Keratinocyte (primary cell): ENCODE results near the gene PRDX6. TPM values are rescaled to one million over a fixed set of nuclear protein-coding genes. Genes with fewer than 3 reads are reported as not detected.

Experiments
- DNase-seq: peaks from one replicate; pipeline ENCODE4 v3.0.0-alpha.2; 2011; ENCODE audit warnings: low read depth, missing footprints, low spot score
- FAIRE-seq: peaks from 2 replicates; lab custom pipeline; 2011; peaks lifted over from hg19 to GRCh38; lab: Jason Lieb, UNC
- H2AFZ ChIP-seq: 2 replicates; pipeline ENCODE4 v1.6.0; 2012; ENCODE audit warnings: low read length, control low read depth, inconsistent platforms; ENCODE audit not compliant: control insufficient read depth
- H3K27ac ChIP-seq: 2 replicates; pipeline ENCODE4 v1.5.1; 2011; ENCODE audit warnings: low read length; ENCODE audit not compliant: control insufficient read depth, insufficient read depth
- H3K27me3 ChIP-seq: 3 replicates; pipeline ENCODE4 v1.6.0; 2011; ENCODE audit warnings: low read length; ENCODE audit not compliant: control insufficient read depth, insufficient read depth; ENCODE audit errors: extremely low read depth
- H3K36me3 ChIP-seq, 2 experiments: 2 replicates in 1 of 2; 3 replicates in 1 of 2; pipeline ENCODE4 v1.5.1; 2011; ENCODE audit warnings: low read length in 2 of 2, mild to moderate bottlenecking in 1 of 2; ENCODE audit not compliant: control insufficient read depth in 2 of 2, insufficient read depth in 2 of 2; ENCODE audit errors: extremely low read depth in 1 of 2
- H3K4me1 ChIP-seq: 3 replicates; pipeline ENCODE4 v1.5.1; 2011; ENCODE audit warnings: low read length; ENCODE audit not compliant: control insufficient read depth, insufficient read depth; ENCODE audit errors: extremely low read depth
- H3K4me2 ChIP-seq: 3 replicates; pipeline ENCODE4 v1.6.0; 2011; ENCODE audit warnings: low read depth, low read length; ENCODE audit not compliant: control insufficient read depth, insufficient read depth; ENCODE audit errors: extremely low read depth
- H3K4me3 ChIP-seq, 3 experiments: fragments of 200-600 bp in 1 of 3; sonication (generic) in 1 of 3; 2 replicates in 2 of 3; 3 replicates in 1 of 3; pipeline ENCODE4 v1.5.1; 2011 to 2016; ENCODE audit warnings: low read length in 3 of 3, mild to moderate bottlenecking in 3 of 3, control low read depth in 2 of 3, inconsistent platforms in 1 of 3, low read depth in 1 of 3, mixed read lengths in 1 of 3, mixed run types in 1 of 3, moderate library complexity in 1 of 3; ENCODE audit not compliant: control insufficient read depth in 2 of 3, insufficient read depth in 2 of 3; ENCODE audit errors: extremely low read depth in 1 of 3
- H3K79me2 ChIP-seq: 2 replicates; pipeline ENCODE4 v1.6.0; 2012; ENCODE audit warnings: low read length; ENCODE audit not compliant: control insufficient read depth, insufficient read depth
- H3K9ac ChIP-seq: 3 replicates; pipeline ENCODE4 v1.6.0; 2011; ENCODE audit warnings: low read length; ENCODE audit not compliant: control insufficient read depth, insufficient read depth; ENCODE audit errors: extremely low read depth
- H3K9me1 ChIP-seq: 3 replicates; pipeline ENCODE4 v1.6.0; 2011; ENCODE audit warnings: low read length; ENCODE audit not compliant: control insufficient read depth, insufficient read depth; ENCODE audit errors: extremely low read depth
- H3K9me3 ChIP-seq: 2 replicates; pipeline ENCODE4 v1.5.1; 2012; ENCODE audit warnings: low read depth, low read length; ENCODE audit not compliant: control insufficient read depth
- H4K20me1 ChIP-seq: 3 replicates; pipeline ENCODE4 v1.6.0; 2011; ENCODE audit warnings: low read length; ENCODE audit not compliant: control insufficient read depth, insufficient read depth; ENCODE audit errors: extremely low read depth
- CTCF ChIP-seq, 3 experiments: IDR thresholded peaks in 1 of 3; conservative IDR thresholded peaks in 1 of 3; optimal IDR thresholded peaks in 1 of 3; 2 replicates in 2 of 3; 3 replicates in 1 of 3; pipeline versions ENCODE3 to v1.5.1; 2011; ENCODE audit warnings: low read length in 3 of 3, mild to moderate bottlenecking in 3 of 3, moderate library complexity in 2 of 3, control low read depth in 1 of 3, inconsistent platforms in 1 of 3; ENCODE audit not compliant: insufficient read depth in 2 of 3; ENCODE audit errors: extremely low read depth in 1 of 3
- EZH2 ChIP-seq: IDR thresholded peaks from one replicate; pipeline ENCODE4 v1.6.1; 2012; ENCODE audit warnings: inconsistent platforms, mild to moderate bottlenecking, low read length, moderate library complexity
- dilution Hi-C: fragments of 300-500 bp; cut with MboI; formaldehyde crosslinking; loops from one replicate; pipeline ENCODE4 v1.7.0; 2020; ENCODE audit warnings: low sequenced_read_pairs; ENCODE audit not compliant: extremely low pct_ligation_motif_present
- polyA plus RNA-seq, 5 experiments: library from polyadenylated mRNA; depleted of rRNA in 3 of 5; stranded (reverse) in 3 of 5; stranded (forward) in 1 of 5; unstranded in 1 of 5; fragments of >200 nt; gene quantifications; 1 replicate in 1 of 5; 2 replicates in 3 of 5; 3 replicates in 1 of 5; pipeline versions ENCODE4 v1.2.1 to v1.2.3, GENCODE V29; 2011 to 2012; ENCODE audit warnings: missing spikeins in 2 of 5, low read depth in 1 of 5, low replicate concordance in 1 of 5

PRDX6 gene
- polyA plus RNA-seq, 1 donor (not counting 4 experiments of a cell fraction or from before 2014, with no cell fraction given) = 248 TPM

GRCh38 chr1:173536223-173536622, 59.1 kb downstream of the PRDX6 start:
- no peak for FAIRE-seq
- no peak overlapping the region for H3K4me2 ChIP-seq
- H3K4me3 ChIP-seq = no peak overlapping the region
- H3K27me3 ChIP-seq = no peaks in the 10 kb centered on the region
- dilution Hi-C loops = no loop called here
- H3K36me3 ChIP-seq = no peaks in the 10 kb centered on the region
- H2AFZ ChIP-seq = no peak overlapping the region
- H3K4me1 ChIP-seq = no peaks in the 10 kb centered on the region
- TF ChIP-seq EZH2 = no peak
- TF ChIP-seq CTCF (optimal IDR thresholded peaks at IDR 0.05 in 1 of 3, IDR thresholded peaks at IDR 0.05 in 1 of 3, conservative IDR thresholded peaks at IDR 0.05 in 1 of 3; ENCODE audit: extremely low read depth in 1 of 3, insufficient read depth in 2 of 3, low read length in 3 of 3) = no peak
- H3K27ac ChIP-seq = no peak overlapping the region
- no peaks in the 10 kb centered on the region for H3K9me1 ChIP-seq
- no peak overlapping the region for H3K9ac ChIP-seq
- no peaks in the 10 kb centered on the region for H3K79me2 ChIP-seq
- H4K20me1 ChIP-seq = no peaks in the 10 kb centered on the region
- no peaks in the 10 kb centered on the region for H3K9me3 ChIP-seq
- DNase-seq = no peak

Other genes with a start within 250 kb of the PRDX6 start
- gene SLC9C2, start 125.7 kb downstream of the PRDX6 start, polyA plus RNA-seq = not detected in 3 replicates
- not detected in 3 replicates for gene TEX50, start 158.0 kb downstream of the PRDX6 start, polyA plus RNA-seq
- 0.11 to 0.18 TPM (median 0.15 TPM) in 3 replicates for gene ANKRD45, start 192.5 kb downstream of the PRDX6 start, polyA plus RNA-seq
- 12.9 to 17.4 TPM (median 16.6 TPM) in 3 replicates for gene KLHL20, start 237.6 kb downstream of the PRDX6 start, polyA plus RNA-seq